ENCODE measurements around the gene TPGS1. TPM values are rescaled to one million over a fixed set of nuclear protein-coding genes. Genes with fewer than 3 reads are reported as not detected.

The TPGS1 gene
- total RNA-seq, 4 donors from 2014 or later, result 23.4 to 73.8 (median 62.1) TPM

- intact Hi-C loops (cut with DNase I; ENCODE audit: low total_unique reads), result no loop called here
- no peak overlapping the region for H3K4me3 ChIP-seq (ENCODE audit: low read depth, poor library complexity, severe bottlenecking)
- WGBS, 2 donors, result 82 to 87% methylated on average over 36 to 40 of the region's 40 CpGs
- TF ChIP-seq CTCF (IDR thresholded peaks at IDR 0.05), result no peak
- TF ChIP-seq POLR2A (IDR thresholded peaks at IDR 0.05), result no peak
- no peak for DNase-seq (ENCODE audit: low spot score in 2 of 2)
These were observed 31.5 kb downstream of the TPGS1 start for GRCh38 chr19:538641-539428.

GRCh38 chr19:539429-540030 is 32.2 kb downstream of the TPGS1 start:
- no peak for DNase-seq (ENCODE audit: low spot score in 2 of 2)
- 90 to 93% methylated on average over 15 to 21 of the region's 30 CpGs for WGBS, 2 donors
- no peak overlapping the region for H3K4me3 ChIP-seq (ENCODE audit: low read depth, poor library complexity, severe bottlenecking)
- intact Hi-C loops (cut with DNase I; ENCODE audit: low total_unique reads), result no loop called here
- TF ChIP-seq CTCF (IDR thresholded peaks at IDR 0.05) (no peak), POLR2A (IDR thresholded peaks at IDR 0.05) (no peak)

GRCh38 chr19:540867-541637 is 33.8 kb downstream of the TPGS1 start:
- WGBS, 2 donors, result 91 to 94% methylated on average over 51 of the region's 51 CpGs
- no peak overlapping the region for H3K4me3 ChIP-seq (ENCODE audit: low read depth, poor library complexity, severe bottlenecking)
- DNase-seq (ENCODE audit: low spot score in 2 of 2), result no peak
- no peak for TF ChIP-seq CTCF (IDR thresholded peaks at IDR 0.05)
- TF ChIP-seq POLR2A (IDR thresholded peaks at IDR 0.05), result no peak
- intact Hi-C loops (cut with DNase I; ENCODE audit: low total_unique reads), result no loop called here

GRCh38 chr19:541699-542098 is 34.4 kb downstream of the TPGS1 start:
- DNase-seq (ENCODE audit: low spot score in 2 of 2), result no peak
- WGBS, 2 donors, result 89 to 92% methylated on average over 26 of the region's 26 CpGs

More at GRCh38 chr19:541699-542098, 34.4 kb downstream of the TPGS1 start:
- H3K4me3 ChIP-seq (ENCODE audit: low read depth, poor library complexity, severe bottlenecking), result no peak overlapping the region
- intact Hi-C loops (cut with DNase I; ENCODE audit: low total_unique reads), result no loop called here
- TF ChIP-seq POLR2A (IDR thresholded peaks at IDR 0.05) (no peak), CTCF (IDR thresholded peaks at IDR 0.05) (no peak)

Measured in lower leg skin (tissue), 4 donors.